Loucy (cell line): ENCODE measurements around the gene CAMTA1.

Experiments
- EZH2phosphoT487 ChIP-seq: fragments of 200-600 bp; IDR thresholded peaks from 2 replicates; pipeline ENCODE4 v1.6.1; 2018; ENCODE audit warnings: antibody characterized with exemption, mild to moderate bottlenecking, moderate library complexity, borderline replicate concordance
- TF ChIP-seq, protein P1 (sequence below): fragments of 200-600 bp; sonication (generic); conservative IDR thresholded peaks from 2 replicates; pipeline ENCODE4 v1.5.1; 2014; ENCODE audit warnings: mild to moderate bottlenecking, antibody characterized with exemption, low read length

GRCh38 chr1:7097938-7098592 is 312.8 kb downstream of the CAMTA1 start:
- no peak for TF ChIP-seq EZH2phosphoT487
- TF ChIP-seq, protein P1, sequence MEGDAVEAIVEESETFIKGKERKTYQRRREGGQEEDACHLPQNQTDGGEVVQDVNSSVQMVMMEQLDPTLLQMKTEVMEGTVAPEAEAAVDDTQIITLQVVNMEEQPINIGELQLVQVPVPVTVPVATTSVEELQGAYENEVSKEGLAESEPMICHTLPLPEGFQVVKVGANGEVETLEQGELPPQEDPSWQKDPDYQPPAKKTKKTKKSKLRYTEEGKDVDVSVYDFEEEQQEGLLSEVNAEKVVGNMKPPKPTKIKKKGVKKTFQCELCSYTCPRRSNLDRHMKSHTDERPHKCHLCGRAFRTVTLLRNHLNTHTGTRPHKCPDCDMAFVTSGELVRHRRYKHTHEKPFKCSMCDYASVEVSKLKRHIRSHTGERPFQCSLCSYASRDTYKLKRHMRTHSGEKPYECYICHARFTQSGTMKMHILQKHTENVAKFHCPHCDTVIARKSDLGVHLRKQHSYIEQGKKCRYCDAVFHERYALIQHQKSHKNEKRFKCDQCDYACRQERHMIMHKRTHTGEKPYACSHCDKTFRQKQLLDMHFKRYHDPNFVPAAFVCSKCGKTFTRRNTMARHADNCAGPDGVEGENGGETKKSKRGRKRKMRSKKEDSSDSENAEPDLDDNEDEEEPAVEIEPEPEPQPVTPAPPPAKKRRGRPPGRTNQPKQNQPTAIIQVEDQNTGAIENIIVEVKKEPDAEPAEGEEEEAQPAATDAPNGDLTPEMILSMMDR: no peak
